GM12878 (cell line): ENCODE data around the gene CCL14. TPM values are rescaled to one million over a fixed set of nuclear protein-coding genes. Genes with fewer than 3 reads are reported as not detected.

Experiments used
- ATF7 ChIP-seq: fragments of 450-650 bp; IDR thresholded peaks from 2 replicates; pipeline ENCODE4 v1.6.1; 2016; ENCODE audit warnings: low read depth, mild to moderate bottlenecking
- CREB1 ChIP-seq: IDR thresholded peaks from 2 replicates; pipeline ENCODE4 v1.6.1; 2012; ENCODE audit warnings: low read depth, mild to moderate bottlenecking, inconsistent platforms
- EP300 ChIP-seq, 2 experiments: fragments of 150-350 bp in 1 of 2; IDR thresholded peaks; 2 replicates each; pipeline ENCODE4 v1.6.1; 2011 to 2012; ENCODE audit warnings: low read depth in 2 of 2, low read length in 2 of 2, borderline replicate concordance in 1 of 2, improper control_type of control experiment in 1 of 2, inconsistent platforms in 1 of 2; ENCODE audit not compliant: control insufficient read depth in 1 of 2
- GATAD2B ChIP-seq: fragments of 450-650 bp; conservative IDR thresholded peaks from 2 replicates; pipeline ENCODE4 v1.6.1; 2017; ENCODE audit warnings: low read depth, mild to moderate bottlenecking, moderate library complexity
- HCFC1 ChIP-seq: fragments of 150-350 bp; IDR thresholded peaks from 2 replicates; pipeline ENCODE4 v1.6.1; 2014; ENCODE audit warnings: low read length
- JUNB ChIP-seq: IDR thresholded peaks from 2 replicates; pipeline ENCODE4 v1.6.1; 2016; ENCODE audit warnings: antibody characterized with exemption, mild to moderate bottlenecking
- LARP7 ChIP-seq: fragments of 450-650 bp; IDR thresholded peaks from 2 replicates; pipeline ENCODE4 v1.6.1; 2017; ENCODE audit warnings: mild to moderate bottlenecking
- PAX8 ChIP-seq: fragments of 450-650 bp; IDR thresholded peaks from 2 replicates; pipeline ENCODE4 v1.6.1; 2017; ENCODE audit warnings: mild to moderate bottlenecking, moderate library complexity
- PML ChIP-seq: IDR thresholded peaks from 2 replicates; pipeline ENCODE4 v1.6.1; 2012; ENCODE audit warnings: low read length, inconsistent platforms
- POLR2AphosphoS5 ChIP-seq: IDR thresholded peaks from 2 replicates; pipeline ENCODE4 v1.6.1; 2011; ENCODE audit warnings: mild to moderate bottlenecking, low read length, inconsistent platforms
- RAD51 ChIP-seq: fragments of 450-650 bp; IDR thresholded peaks from 2 replicates; pipeline ENCODE4 v1.6.1; 2016; ENCODE audit warnings: moderate library complexity, mild to moderate bottlenecking, inconsistent platforms
- RCOR1 ChIP-seq: conservative IDR thresholded peaks from 2 replicates; pipeline ENCODE4 v1.6.1; 2012; ENCODE audit warnings: low read depth, low read length, improper control_type of control experiment
- SMAD5 ChIP-seq: IDR thresholded peaks from 2 replicates; pipeline ENCODE4 v1.6.1; 2016; ENCODE audit warnings: antibody characterized with exemption, low read depth
- SMC3 ChIP-seq: IDR thresholded peaks from 2 replicates; pipeline ENCODE4 v1.6.1; 2011; ENCODE audit warnings: low read length, improper control_type of control experiment, borderline replicate concordance
- STAT1 ChIP-seq: fragments of 450-650 bp; conservative IDR thresholded peaks from 2 replicates; pipeline ENCODE4 v1.6.1; 2014; ENCODE audit warnings: antibody characterized with exemption, mild to moderate bottlenecking
- ZNF622 ChIP-seq: fragments of 450-650 bp; IDR thresholded peaks from 2 replicates; pipeline ENCODE4 v1.6.1; 2017; ENCODE audit warnings: mild to moderate bottlenecking, inconsistent platforms
- polyA plus RNA-seq, 11 experiments: library from polyadenylated mRNA; depleted of rRNA in 4 of 11; unstranded in 6 of 11; stranded (reverse) in 5 of 11; fragments of >200 nt; fragmentation: Nextera tagmentation in 4 of 11; fragmentation: Illumina TruSeq in 1 of 11; extraction: Ambion mirVana in 4 of 11; extraction: Trizol in 1 of 11; gene quantifications; 1 replicate in 1 of 11; 2 replicates in 10 of 11; pipeline versions ENCODE4 v1.2.1 to v1.2.3, GENCODE V29; 2011 to 2016; ENCODE audit warnings: inconsistent platforms in 2 of 11, missing spikeins in 2 of 11, low read depth in 1 of 11
- total RNA-seq, 4 experiments: library from RNA; depleted of rRNA in 3 of 4; stranded (reverse); fragments of >200 nt in 3 of 4; fragmentation: Illumina TruSeq in 1 of 4; extraction: Trizol in 1 of 4; gene quantifications; 2 replicates each; pipeline versions ENCODE4 v1.2.1 to v1.2.3, GENCODE V29; 2013 to 2021
- TF ChIP-seq, protein P1 (sequence below): IDR thresholded peaks from 2 replicates; pipeline ENCODE4 v1.6.1; 2012; ENCODE audit warnings: low read depth, low read length, improper control_type of control experiment
- TF ChIP-seq, protein P2 (sequence below): fragments of 450-650 bp; IDR thresholded peaks from 2 replicates; pipeline ENCODE4 v1.6.1; 2018; ENCODE audit warnings: mild to moderate bottlenecking, low read depth, moderate library complexity; ENCODE audit not compliant: partially characterized antibody
- TF ChIP-seq, protein P3 (sequence below): IDR thresholded peaks from 2 replicates; pipeline ENCODE4 v1.6.1; 2011; ENCODE audit warnings: mild to moderate bottlenecking, low read depth, low read length, moderate library complexity; ENCODE audit not compliant: insufficient replicate concordance
- TF ChIP-seq, protein P4 (sequence below): fragments of 450-650 bp; formaldehyde crosslinking; IDR thresholded peaks from 2 replicates; pipeline ENCODE4 v1.4.0; 2022; ENCODE audit warnings: mild to moderate bottlenecking, moderate library complexity
- TF ChIP-seq, protein P5 (sequence below): fragments of 450-650 bp; IDR thresholded peaks from 2 replicates; pipeline ENCODE4 v1.6.1; 2016; ENCODE audit warnings: mild to moderate bottlenecking
- TF ChIP-seq, protein P6 (sequence below): fragments of 450-650 bp; IDR thresholded peaks from 2 replicates; pipeline ENCODE4 v1.6.1; 2014; ENCODE audit warnings: mild to moderate bottlenecking

Gene CCL14
- total and polyA plus RNA-seq, 10 of the 15 experiments (the other 5 are each of a cell fraction or from before 2014, with no cell fraction given), result not detected

DNA sequence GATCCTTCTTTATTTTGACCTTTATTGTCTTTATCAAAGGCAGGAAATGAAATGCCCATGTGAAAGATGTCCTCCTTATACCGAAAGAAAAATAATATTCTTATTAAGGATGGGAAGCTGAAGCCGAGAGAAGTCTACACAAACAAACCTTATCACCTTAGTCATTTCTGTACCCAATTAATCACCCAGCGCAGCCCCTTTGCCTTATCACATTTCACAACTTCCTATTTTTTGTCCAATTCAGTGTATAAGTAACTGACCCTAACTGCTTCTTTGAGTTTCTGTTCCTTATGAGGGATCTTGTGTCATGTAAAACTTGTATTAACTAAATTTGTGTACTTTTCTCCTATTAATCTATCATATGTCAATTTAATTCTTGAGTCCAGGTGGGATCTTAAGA is 47.6 kb upstream of the CCL14 start (continued):
- peak; percentile 87 to 96 for TF ChIP-seq EP300 (IDR thresholded peaks at IDR 0.05; ENCODE audit: borderline replicate concordance in 1 of 2, control insufficient read depth in 1 of 2, low read depth in 2 of 2, low read length in 2 of 2)
- peak; percentile 77 for TF ChIP-seq GATAD2B
- peak; percentile 48; the same call in 1 of the 2 replicates for TF ChIP-seq RAD51
- TF ChIP-seq POLR2AphosphoS5, result no peak
- no peak for TF ChIP-seq CREB1
- TF ChIP-seq, protein P1, sequence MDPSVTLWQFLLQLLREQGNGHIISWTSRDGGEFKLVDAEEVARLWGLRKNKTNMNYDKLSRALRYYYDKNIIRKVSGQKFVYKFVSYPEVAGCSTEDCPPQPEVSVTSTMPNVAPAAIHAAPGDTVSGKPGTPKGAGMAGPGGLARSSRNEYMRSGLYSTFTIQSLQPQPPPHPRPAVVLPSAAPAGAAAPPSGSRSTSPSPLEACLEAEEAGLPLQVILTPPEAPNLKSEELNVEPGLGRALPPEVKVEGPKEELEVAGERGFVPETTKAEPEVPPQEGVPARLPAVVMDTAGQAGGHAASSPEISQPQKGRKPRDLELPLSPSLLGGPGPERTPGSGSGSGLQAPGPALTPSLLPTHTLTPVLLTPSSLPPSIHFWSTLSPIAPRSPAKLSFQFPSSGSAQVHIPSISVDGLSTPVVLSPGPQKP, result no peak
- TF ChIP-seq, protein P2, sequence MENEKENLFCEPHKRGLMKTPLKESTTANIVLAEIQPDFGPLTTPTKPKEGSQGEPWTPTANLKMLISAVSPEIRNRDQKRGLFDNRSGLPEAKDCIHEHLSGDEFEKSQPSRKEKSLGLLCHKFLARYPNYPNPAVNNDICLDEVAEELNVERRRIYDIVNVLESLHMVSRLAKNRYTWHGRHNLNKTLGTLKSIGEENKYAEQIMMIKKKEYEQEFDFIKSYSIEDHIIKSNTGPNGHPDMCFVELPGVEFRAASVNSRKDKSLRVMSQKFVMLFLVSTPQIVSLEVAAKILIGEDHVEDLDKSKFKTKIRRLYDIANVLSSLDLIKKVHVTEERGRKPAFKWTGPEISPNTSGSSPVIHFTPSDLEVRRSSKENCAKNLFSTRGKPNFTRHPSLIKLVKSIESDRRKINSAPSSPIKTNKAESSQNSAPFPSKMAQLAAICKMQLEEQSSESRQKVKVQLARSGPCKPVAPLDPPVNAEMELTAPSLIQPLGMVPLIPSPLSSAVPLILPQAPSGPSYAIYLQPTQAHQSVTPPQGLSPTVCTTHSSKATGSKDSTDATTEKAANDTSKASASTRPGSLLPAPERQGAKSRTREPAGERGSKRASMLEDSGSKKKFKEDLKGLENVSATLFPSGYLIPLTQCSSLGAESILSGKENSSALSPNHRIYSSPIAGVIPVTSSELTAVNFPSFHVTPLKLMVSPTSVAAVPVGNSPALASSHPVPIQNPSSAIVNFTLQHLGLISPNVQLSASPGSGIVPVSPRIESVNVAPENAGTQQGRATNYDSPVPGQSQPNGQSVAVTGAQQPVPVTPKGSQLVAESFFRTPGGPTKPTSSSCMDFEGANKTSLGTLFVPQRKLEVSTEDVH, result no peak
- TF ChIP-seq JUNB, result peak; percentile 81
- TF ChIP-seq SMC3, result no peak
- no peak for TF ChIP-seq PAX8
- TF ChIP-seq, protein P3, sequence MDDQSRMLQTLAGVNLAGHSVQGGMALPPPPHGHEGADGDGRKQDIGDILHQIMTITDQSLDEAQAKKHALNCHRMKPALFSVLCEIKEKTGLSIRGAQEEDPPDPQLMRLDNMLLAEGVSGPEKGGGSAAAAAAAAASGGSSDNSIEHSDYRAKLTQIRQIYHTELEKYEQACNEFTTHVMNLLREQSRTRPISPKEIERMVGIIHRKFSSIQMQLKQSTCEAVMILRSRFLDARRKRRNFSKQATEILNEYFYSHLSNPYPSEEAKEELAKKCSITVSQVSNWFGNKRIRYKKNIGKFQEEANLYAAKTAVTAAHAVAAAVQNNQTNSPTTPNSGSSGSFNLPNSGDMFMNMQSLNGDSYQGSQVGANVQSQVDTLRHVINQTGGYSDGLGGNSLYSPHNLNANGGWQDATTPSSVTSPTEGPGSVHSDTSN, result peak; percentile 32
- TF ChIP-seq, protein P4, sequence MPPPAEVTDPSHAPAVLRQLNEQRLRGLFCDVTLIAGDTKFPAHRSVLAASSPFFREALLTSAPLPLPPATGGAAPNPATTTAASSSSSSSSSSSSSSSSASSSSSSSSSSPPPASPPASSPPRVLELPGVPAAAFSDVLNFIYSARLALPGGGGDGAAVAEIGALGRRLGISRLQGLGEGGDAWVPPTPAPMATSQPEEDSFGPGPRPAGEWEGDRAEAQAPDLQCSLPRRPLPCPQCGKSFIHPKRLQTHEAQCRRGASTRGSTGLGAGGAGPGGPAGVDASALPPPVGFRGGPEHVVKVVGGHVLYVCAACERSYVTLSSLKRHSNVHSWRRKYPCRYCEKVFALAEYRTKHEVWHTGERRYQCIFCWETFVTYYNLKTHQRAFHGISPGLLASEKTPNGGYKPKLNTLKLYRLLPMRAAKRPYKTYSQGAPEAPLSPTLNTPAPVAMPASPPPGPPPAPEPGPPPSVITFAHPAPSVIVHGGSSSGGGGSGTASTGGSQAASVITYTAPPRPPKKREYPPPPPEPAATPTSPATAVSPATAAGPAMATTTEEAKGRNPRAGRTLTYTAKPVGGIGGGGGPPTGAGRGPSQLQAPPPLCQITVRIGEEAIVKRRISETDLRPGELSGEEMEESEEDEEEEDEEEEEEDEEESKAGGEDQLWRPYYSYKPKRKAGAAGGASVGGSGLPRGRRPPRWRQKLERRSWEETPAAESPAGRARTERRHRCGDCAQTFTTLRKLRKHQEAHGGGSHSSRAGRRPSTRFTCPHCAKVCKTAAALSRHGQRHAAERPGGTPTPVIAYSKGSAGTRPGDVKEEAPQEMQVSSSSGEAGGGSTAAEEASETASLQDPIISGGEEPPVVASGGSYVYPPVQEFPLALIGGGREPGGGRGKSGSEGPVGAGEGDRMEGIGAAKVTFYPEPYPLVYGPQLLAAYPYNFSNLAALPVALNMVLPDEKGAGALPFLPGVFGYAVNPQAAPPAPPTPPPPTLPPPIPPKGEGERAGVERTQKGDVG, result no peak
- TF ChIP-seq PML, result no peak
- TF ChIP-seq, protein P5, sequence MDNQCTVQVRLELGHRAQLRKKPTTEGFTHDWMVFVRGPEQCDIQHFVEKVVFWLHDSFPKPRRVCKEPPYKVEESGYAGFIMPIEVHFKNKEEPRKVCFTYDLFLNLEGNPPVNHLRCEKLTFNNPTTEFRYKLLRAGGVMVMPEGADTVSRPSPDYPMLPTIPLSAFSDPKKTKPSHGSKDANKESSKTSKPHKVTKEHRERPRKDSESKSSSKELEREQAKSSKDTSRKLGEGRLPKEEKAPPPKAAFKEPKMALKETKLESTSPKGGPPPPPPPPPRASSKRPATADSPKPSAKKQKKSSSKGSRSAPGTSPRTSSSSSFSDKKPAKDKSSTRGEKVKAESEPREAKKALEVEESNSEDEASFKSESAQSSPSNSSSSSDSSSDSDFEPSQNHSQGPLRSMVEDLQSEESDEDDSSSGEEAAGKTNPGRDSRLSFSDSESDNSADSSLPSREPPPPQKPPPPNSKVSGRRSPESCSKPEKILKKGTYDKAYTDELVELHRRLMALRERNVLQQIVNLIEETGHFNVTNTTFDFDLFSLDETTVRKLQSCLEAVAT, result peak; percentile 65; the same call in 1 of the 2 replicates
- no peak for TF ChIP-seq ZNF622
- no peak for TF ChIP-seq HCFC1
- TF ChIP-seq RCOR1, result no peak
- no peak for TF ChIP-seq STAT1
- TF ChIP-seq LARP7, result no peak
- TF ChIP-seq SMAD5, result no peak
- TF ChIP-seq, protein P6, sequence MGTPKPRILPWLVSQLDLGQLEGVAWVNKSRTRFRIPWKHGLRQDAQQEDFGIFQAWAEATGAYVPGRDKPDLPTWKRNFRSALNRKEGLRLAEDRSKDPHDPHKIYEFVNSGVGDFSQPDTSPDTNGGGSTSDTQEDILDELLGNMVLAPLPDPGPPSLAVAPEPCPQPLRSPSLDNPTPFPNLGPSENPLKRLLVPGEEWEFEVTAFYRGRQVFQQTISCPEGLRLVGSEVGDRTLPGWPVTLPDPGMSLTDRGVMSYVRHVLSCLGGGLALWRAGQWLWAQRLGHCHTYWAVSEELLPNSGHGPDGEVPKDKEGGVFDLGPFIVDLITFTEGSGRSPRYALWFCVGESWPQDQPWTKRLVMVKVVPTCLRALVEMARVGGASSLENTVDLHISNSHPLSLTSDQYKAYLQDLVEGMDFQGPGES, result no peak
- TF ChIP-seq ATF7, result peak; percentile 88
